GM12878 (cell line): ENCODE data around the gene SIVA1.

ENCODE experiments used
- CBX3 ChIP-seq: fragments of 200-600 bp; sonication (generic); IDR thresholded peaks from 2 replicates; pipeline ENCODE4 v1.6.1; 2016; ENCODE audit warnings: low read depth, borderline replicate concordance
- CTCF ChIP-seq, 3 experiments: IDR thresholded peaks in 2 of 3; conservative IDR thresholded peaks in 1 of 3; 2 replicates each; pipeline ENCODE4 v1.5.1; 2011; ENCODE audit warnings: low read depth in 3 of 3, low read length in 3 of 3, mild to moderate bottlenecking in 3 of 3, control low read depth in 2 of 3, moderate library complexity in 2 of 3, inconsistent platforms in 1 of 3, mixed read lengths in 1 of 3; ENCODE audit not compliant: control insufficient read depth in 2 of 3, insufficient read depth in 1 of 3; ENCODE audit errors: extremely low read depth in 1 of 3
- EZH2 ChIP-seq: IDR thresholded peaks from 2 replicates; pipeline ENCODE4 v1.6.1; 2012; ENCODE audit warnings: low read depth, mild to moderate bottlenecking, control low read depth, inconsistent platforms, low read length, borderline replicate concordance; ENCODE audit not compliant: control insufficient read depth
- PML ChIP-seq: IDR thresholded peaks from 2 replicates; pipeline ENCODE4 v1.6.1; 2012; ENCODE audit warnings: low read length, inconsistent platforms
- POLR2A ChIP-seq: IDR thresholded peaks from 2 replicates; pipeline ENCODE4 v1.6.1; 2011; ENCODE audit warnings: low read depth, mild to moderate bottlenecking, low read length
- SPI1 ChIP-seq: IDR thresholded peaks from 2 replicates; pipeline ENCODE4 v1.6.1; 2011; ENCODE audit warnings: low read depth, mild to moderate bottlenecking, low read length, moderate library complexity, borderline replicate concordance; ENCODE audit not compliant: insufficient read depth

GRCh38 chr14:104767634-104767918 lies 14.6 kb downstream of the SIVA1 start:
- TF ChIP-seq SPI1 (no peak), PML (no peak), CBX3 (no peak), CTCF (IDR thresholded peaks at IDR 0.05 in 2 of 3, conservative IDR thresholded peaks at IDR 0.05 in 1 of 3; ENCODE audit: control insufficient read depth in 2 of 3, extremely low read depth in 1 of 3, insufficient read depth in 1 of 3, low read depth in 3 of 3, low read length in 3 of 3) (no peak), POLR2A (no peak), EZH2 (no peak)
